ENCODE measurements around the gene RUVBL2. TPM values are rescaled to one million over a fixed set of nuclear protein-coding genes. Genes with fewer than 3 reads are reported as not detected.
A peak's percentile ranks its signal among the peaks of the same experiment; 100 is the strongest.
"Not testable (repeated sequence)": the region's sequence is repeated elsewhere in the genome, so short reads cannot be mapped to it uniquely, and the experiment has no call there.

RUVBL2 gene
- polyA plus RNA-seq, 1 donor = 80.2 TPM

DNA sequence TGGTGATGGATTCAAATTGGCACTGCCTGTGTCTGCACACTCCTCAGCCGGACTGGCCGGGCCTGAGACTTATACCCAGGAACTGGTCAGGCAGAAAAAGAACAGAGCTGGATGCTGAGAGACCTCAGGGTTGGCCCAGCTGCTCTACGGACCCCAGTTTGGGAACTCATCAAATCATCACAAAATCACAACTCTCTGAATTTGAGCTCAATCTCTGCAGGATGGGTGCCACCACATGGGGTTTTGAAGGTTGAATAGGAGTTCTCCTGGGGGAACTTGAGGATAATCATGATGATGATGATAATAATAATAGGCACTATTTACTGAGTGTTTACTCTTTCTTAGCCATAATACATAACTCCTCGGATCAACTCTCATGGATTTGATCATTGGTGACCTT is 49.0 kb downstream of the RUVBL2 start:
- DNase-seq = not testable (repeated sequence)

DNA sequence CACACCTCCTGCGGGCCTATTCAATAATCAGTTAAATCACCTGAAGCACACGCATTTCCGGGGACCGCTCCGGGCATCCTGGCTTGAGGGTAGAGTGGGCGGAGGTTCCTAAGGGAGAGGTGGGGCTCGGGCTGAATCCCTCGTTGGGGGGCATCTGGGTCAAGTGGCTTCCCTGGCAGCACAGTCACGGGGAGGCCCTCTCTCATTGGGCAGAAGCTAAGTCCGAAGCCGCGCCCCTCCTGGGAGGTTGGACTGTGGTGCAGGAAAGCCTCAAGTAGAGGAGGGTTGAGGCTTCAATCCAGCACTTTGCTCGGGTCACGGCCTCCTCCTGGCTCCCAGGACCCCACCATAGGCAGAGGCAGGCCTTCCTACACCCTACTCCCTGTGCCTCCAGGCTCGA is 49.9 kb downstream of the RUVBL2 start, which contains the start of gene CGB5:
Gene CGB5, plus strand, starts transcription at position 301 of the 400 bp plus-strand sequence. CDS start 362 bp downstream, outside the sequence.
- DNase-seq = not testable (repeated sequence)

DNA sequence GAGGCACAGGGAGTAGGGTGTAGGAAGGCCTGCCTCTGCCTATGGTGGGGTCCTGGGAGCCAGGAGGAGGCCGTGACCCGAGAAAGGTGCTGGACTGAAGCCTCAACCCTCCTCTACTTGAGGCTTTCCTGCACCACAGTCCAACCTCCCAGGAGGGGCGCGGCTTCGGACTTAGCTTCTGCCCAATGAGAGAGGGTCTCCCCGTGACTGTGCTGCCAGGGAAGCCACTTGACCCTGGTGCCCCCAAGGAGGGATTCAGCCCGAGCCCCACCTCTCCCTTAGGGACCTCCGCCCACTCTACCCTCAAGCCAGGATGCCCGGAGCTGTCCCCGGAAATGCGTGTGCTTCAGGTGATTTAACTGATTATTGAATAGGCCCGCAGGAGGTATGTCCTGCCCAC is 55.3 kb downstream of the RUVBL2 start, which contains the start of gene CGB8:
Gene CGB8, minus strand, starts transcription at position 101 of the 400 bp plus-strand sequence. CDS start 372 bp downstream, outside the sequence.
- DNase-seq = not testable (repeated sequence)

DNA sequence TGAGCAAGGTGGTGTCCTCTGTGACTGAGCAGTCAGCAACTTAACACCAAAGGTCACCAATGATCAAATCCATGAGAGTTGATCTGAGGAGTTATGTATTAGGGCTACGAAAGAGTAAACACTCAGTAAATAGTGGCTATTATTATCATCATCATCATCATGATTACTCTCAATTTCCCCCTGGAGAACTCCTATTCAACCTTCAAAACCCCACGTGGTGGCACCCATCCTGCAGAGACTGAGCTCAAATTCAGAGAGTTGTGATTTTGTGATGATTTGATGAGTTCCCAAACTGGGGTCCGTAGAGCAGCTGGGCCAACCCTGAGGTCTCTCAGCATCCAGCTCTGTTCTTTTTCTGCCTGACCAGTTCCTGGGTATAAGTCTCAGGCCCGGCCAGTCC is 56.1 kb downstream of the RUVBL2 start:
- DNase-seq = not testable (repeated sequence)

DNA sequence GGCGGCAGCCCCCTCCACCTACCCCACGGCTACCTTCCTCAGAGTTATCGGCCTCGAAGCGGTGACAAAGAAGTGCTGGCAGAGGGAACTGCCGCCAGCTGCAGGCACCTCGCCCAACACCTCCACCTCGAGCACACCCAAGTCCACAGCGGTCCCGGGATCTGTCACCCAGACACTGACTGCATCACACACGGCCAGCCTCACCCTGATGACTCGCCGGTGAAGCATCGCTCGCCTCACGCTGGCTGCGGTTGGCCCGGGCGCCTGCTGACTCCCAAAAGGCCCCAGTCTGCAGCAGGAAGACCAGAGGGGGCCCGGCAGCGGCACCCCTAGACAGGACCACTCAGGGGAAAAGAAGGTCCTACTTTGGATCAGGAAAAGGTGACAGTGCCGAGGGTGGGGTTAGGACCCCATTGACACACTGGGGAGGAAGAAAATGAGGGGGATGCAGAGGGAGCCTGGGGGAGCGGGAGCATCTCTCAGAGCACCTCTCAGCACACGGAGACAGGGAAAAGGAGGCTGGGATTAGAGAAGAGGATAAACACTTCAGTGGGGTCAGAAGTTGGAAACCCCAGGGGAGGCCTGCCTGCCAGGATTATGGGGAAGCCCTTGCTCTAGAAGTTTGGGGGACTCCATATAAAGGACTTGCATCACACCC is 56.8 kb downstream of the RUVBL2 start:
- DNase-seq = not testable (repeated sequence)

DNA sequence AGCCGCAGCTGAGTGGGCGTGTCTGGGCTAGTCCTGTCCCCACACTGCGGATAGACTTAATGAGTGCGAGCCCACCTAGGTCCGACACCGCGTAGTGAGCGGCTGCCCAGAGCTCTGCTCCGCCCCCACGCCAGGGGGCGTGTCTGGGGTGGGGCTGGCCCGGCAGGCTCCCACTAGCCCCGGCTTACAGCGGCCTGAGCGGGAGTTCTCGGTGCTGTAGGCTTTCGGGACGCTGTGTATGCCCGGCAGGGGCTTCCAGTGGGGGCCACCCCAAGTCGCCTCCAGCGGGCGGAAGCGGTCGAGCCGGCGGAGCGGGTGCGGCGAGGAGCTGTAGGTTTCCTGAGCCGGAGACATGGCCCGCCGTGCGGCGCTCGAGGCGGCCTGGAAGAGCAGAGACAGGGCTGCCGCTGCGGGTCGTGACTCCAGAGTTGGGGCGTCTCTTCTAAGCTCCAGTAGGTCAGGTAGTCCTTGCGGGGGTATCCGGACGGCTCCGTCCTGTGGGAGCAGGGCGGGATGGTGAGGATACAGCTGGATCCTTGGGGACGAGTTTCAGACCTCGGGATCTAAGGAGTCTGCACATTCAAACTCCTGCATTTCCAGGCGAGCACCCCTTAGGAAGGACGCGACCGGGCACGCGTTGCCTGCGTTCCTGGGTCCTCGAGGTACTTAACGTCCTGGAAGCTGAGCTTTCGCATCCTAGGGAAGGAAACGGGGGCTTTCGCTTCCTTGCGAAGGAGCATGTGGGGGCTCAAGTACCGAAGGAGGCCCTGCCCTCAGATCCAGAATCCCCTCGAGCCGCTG is 62.6 kb downstream of the RUVBL2 start:
- DNase-seq = no peak

DNA sequence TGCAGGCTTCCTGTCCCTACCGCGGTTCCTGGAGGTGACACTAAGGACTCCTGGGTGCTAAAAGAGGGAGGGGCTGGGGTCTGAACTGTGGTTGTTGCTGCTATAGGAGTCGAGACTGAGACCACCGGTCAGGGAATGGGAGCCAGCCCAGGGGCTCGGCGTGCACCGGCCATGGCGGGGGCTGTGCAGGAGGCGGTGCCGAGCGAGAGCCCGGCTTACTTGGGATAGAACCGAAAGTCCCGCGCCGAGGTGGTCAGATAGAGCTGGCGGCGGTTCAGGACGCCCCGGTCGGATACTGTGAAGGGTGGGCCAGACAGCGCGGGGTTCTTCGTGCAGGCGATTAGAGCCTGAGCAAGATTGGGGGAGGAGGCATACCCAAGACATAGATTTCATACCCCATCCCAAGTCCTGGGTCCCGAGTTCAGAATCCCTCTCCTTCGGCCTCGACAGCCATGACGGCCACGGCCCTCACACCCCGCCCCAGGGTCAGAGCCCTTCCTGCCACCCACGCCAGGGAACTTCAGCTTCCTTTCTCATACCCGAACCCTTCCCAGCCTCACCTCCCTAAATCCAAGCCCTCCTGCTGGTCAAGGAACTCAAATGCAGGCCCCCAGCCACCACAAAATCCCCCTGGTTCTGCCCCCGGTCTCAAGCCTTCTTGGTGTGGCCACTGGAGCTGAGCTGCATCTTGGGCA is 63.4 kb downstream of the RUVBL2 start:
- not testable (repeated sequence) for DNase-seq

DNA sequence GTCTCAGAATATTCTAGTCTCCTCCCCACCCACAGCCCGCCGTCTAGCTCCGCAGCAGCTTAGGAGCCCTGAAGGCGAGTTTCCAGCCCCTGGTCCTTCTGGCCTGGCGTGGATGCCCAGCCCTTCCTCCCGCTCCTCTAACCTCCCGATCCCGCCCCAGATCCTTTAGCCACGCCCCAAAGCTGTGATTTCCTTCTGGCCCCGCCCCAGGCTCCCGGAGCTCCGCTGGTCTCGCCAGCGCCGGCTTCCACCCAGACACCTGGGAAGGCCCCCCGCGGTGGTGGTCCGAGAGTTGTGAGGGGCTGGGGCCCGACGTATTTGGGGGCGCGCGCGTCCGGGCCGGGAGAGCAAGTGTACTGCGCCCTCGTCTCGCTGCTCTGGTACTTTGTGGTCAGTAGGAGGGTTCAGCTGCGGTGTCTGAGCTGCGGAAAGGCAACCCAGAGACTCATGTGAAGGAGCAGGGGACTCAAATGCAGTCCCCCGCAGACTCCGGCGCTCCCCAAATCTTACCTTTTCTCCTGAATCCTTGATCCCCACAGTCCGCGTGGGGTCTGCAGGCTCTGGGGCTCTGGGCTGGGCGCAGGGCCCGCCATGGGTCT is 64.0 kb downstream of the RUVBL2 start, which contains the start of gene CGB7:
Gene CGB7, minus strand, starts transcription at position 114 of the 599 bp plus-strand sequence. CDS start 2,374 bp downstream, outside the sequence.
- DNase-seq = peak; percentile 66

DNA sequence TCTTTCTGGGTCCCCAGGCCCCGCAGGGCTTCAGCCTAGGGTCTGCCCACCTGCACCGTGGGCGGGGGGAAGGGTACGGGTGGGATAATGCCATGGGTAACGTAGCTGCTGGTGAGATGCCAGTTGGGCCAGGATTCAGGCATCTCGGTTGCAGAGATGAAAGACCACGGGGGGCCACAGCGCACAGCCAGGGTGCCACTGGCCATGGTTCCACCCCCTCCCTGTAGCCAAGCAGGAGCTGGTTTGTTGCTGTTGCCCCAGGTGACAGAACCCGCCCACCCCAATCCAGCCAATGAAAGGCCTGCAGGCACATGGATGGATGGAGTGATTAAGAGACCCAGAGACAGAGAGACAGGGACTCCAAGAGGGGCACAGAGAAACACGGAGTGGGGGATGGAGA is 64.9 kb downstream of the RUVBL2 start:
- DNase-seq = no peak

DNA sequence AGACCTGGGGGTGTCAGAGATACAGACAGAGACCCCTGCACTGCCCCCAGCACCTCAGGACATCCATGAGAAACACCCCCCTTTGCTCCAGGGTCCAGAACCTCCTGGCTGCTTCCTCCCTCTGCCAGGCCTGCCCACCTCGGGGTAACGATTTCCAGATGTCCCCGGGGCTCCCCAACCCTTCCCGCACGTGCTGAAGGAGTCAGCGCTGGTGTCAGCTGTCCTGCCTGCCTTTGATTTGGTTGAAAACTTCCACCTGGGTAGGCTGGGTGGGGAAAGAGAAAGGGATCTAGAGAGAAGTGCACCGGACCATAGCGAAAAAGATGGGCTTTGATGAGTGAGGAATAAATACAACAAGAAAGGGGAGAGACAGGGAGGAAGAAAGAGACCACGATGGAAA is 65.4 kb downstream of the RUVBL2 start:
- no peak for DNase-seq

DNA sequence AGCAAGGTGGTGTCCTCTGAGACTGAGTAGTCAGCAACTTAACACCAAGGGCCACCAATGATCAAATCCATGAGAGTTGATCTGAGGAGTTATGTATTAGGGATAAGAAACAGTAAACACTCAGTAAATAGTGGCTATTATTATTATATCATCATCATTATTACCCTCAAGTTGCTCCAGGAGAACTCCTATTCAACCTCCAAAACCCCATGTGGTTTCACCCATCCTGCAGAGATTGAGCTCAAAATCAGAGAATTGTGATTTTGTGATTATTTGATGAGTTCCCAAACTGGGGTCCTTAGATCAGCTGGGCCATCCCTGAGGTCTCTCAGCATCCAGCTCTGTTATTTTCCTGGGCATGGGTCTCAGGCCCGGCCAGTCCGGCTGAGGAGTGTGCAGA is 67.3 kb downstream of the RUVBL2 start:
- DNase-seq = no peak

DNA sequence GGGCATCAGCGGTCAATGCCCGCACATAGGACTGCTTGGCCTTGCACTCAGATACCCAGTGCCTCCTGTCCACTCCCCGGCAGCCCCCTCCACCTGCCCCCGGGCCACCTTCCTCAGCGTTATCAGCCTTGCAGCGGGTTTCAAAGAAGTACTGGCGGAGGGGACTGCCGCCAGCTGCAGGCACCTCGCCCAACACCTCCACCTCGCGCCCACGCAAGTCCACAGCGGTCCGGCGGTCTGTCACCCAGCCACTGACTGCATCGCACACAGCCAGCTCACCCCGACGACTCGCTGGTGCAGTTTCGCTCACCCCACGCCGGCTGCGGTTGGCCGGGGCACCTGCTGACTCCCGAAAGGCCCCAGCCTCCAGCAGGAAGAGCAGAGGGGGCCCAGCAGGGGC is 67.8 kb downstream of the RUVBL2 start:
- no peak for DNase-seq

DNA sequence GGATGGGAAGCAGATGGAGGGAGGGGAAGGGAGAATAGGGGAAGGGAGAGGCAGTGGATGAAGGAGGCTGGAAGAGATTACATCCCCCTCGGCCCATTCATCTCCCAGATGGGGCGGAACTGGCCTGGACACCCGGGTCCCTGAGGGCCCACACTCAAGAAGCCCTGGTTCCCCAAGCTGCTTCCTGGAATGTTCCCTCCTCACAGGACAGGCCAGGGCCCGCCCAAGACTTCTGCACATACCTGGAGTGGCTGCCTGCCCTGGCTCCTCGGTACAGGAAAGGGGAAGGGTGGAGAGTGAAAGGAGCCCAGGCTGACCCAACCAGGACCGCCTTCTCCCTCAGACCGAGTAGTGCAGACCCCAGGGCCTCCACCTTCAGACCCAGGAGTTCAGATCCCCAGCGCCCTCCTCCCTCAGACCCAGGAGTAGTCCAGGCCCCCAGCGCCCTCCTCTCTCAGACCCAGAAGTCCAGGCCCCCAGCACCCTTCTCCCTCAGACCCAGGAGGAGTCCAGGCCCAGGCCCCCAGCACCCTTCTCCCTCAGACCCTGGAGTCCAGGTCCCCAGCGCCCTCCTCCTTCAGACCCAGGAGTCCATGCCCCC is 70.4 kb downstream of the RUVBL2 start:
- DNase-seq = no peak

DNA sequence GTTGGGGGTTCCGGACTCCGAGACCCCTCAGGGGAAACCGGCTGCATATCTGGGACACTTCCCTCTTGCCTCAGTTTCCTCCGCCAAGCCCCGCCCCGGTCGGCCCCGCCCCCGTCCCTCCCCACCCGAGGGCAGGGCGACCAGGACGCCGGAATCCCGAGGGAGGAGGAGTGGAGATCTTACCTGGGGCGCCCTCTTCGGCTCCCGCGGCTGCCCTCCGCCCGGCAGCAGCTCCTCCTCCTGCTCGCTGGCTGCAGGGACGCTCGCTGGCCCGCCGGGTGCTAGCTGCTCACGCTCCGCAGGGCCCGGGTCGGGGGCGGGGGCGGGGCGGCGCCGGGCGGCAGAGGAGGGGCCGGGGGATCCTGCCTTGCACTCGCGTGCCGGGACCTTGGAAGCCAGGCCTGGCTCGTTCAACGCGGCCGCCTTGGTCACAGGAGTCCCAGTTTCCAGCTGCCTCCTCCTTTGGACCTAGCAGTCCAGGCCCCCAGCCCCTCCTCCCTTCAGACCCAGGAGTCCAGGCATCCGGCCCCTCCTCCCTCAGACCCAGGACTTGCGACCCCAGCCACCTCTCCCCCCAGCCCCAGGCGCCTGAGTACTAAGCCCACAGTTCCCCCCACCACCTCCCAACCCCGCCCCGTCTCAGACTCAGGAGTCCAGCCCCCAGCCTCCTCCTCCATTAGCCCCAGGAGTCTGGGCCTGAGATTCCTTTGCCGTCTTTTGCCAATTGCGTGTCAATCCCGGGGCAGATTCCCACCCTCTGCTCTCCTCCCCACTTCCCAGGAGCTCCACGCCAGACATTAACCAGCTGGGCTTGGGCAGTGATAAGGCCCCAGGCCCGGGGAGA is 71.3 kb downstream of the RUVBL2 start, which contains the start of gene NTF4:
Gene NTF4, minus strand, starts transcription at position 51 of the 844 bp plus-strand sequence. CDS start 2,821 bp downstream, outside the sequence.
- peak; percentile 68 for DNase-seq

Other genes with a start within 250 kb of the RUVBL2 start
- 1.1 TPM for gene IZUMO1, start 247.0 kb upstream of the RUVBL2 start, polyA plus RNA-seq (ENCODE audit: insufficient read length)
- 3.8 TPM for gene FUT1, start 241.2 kb upstream of the RUVBL2 start, polyA plus RNA-seq (ENCODE audit: insufficient read length)
- gene FGF21, start 238.4 kb upstream of the RUVBL2 start, polyA plus RNA-seq (ENCODE audit: insufficient read length) = not detected
- gene BCAT2, start 182.9 kb upstream of the RUVBL2 start, polyA plus RNA-seq (ENCODE audit: insufficient read length) = 39.9 TPM
- 27.4 TPM for gene HSD17B14, start 157.4 kb upstream of the RUVBL2 start, polyA plus RNA-seq (ENCODE audit: insufficient read length)
- 23.1 TPM for gene PLEKHA4, start 125.3 kb upstream of the RUVBL2 start, polyA plus RNA-seq (ENCODE audit: insufficient read length)
- 33.8 TPM for gene PPP1R15A, start 121.5 kb upstream of the RUVBL2 start, polyA plus RNA-seq (ENCODE audit: insufficient read length)
- 1.6 TPM for gene TULP2, start 95.1 kb upstream of the RUVBL2 start, polyA plus RNA-seq (ENCODE audit: insufficient read length)
- 238 TPM for gene NUCB1, start 93.6 kb upstream of the RUVBL2 start, polyA plus RNA-seq (ENCODE audit: insufficient read length)
- 4.6 TPM for gene DHDH, start 60.2 kb upstream of the RUVBL2 start, polyA plus RNA-seq (ENCODE audit: insufficient read length)
- gene BAX, start 39.0 kb upstream of the RUVBL2 start, polyA plus RNA-seq (ENCODE audit: insufficient read length) = 64.5 TPM
- 2,202 TPM for gene FTL, start 28.6 kb upstream of the RUVBL2 start, polyA plus RNA-seq (ENCODE audit: insufficient read length)
- 52.2 TPM for gene GYS1, start 578 bp upstream of the RUVBL2 start, polyA plus RNA-seq (ENCODE audit: insufficient read length)
- gene LHB, start 23.2 kb downstream of the RUVBL2 start, polyA plus RNA-seq (ENCODE audit: insufficient read length) = 0.38 TPM
- not detected for gene CGB3, start 30.4 kb downstream of the RUVBL2 start, polyA plus RNA-seq (ENCODE audit: insufficient read length)
- gene CGB2, start 38.0 kb downstream of the RUVBL2 start, polyA plus RNA-seq (ENCODE audit: insufficient read length) = not detected
- not detected for gene CGB1, start 43.0 kb downstream of the RUVBL2 start, polyA plus RNA-seq (ENCODE audit: insufficient read length)
- not detected for gene CGB5, start 50.0 kb downstream of the RUVBL2 start, polyA plus RNA-seq (ENCODE audit: insufficient read length)
- not detected for gene CGB8, start 55.2 kb downstream of the RUVBL2 start, polyA plus RNA-seq (ENCODE audit: insufficient read length)
- 0.78 TPM for gene CGB7, start 63.9 kb downstream of the RUVBL2 start, polyA plus RNA-seq (ENCODE audit: insufficient read length)
- 3.1 TPM for gene NTF4, start 70.9 kb downstream of the RUVBL2 start, polyA plus RNA-seq (ENCODE audit: insufficient read length)
- 0.08 TPM for gene KCNA7, start 78.8 kb downstream of the RUVBL2 start, polyA plus RNA-seq (ENCODE audit: insufficient read length)
- gene SNRNP70, start 91.6 kb downstream of the RUVBL2 start, polyA plus RNA-seq (ENCODE audit: insufficient read length) = 354 TPM
- 5.6 TPM for gene LIN7B, start 120.5 kb downstream of the RUVBL2 start, polyA plus RNA-seq (ENCODE audit: insufficient read length)
- gene C19orf73, start 125.3 kb downstream of the RUVBL2 start, polyA plus RNA-seq (ENCODE audit: insufficient read length) = 0.20 TPM
- gene PPFIA3, start 125.7 kb downstream of the RUVBL2 start, polyA plus RNA-seq (ENCODE audit: insufficient read length) = 3.9 TPM
- 22.9 TPM for gene HRC, start 161.5 kb downstream of the RUVBL2 start, polyA plus RNA-seq (ENCODE audit: insufficient read length)
- 29.4 TPM for gene TRPM4, start 163.9 kb downstream of the RUVBL2 start, polyA plus RNA-seq (ENCODE audit: insufficient read length)

Measured in left kidney (tissue), 2 donors.